Epithelial cell of proximal tubule (primary cell): ENCODE results near the gene NBAS. TPM values are rescaled to one million over a fixed set of nuclear protein-coding genes. Genes with fewer than 3 reads are reported as not detected.

Experiments
- DNase-seq: peaks from one replicate; pipeline ENCODE4 v3.0.0-alpha.2; 2011; ENCODE audit warnings: low read depth
- H3K4me3 ChIP-seq: 2 replicates; pipeline ENCODE4 v1.5.1; 2011; ENCODE audit warnings: low read depth, mild to moderate bottlenecking, low read length
- CTCF ChIP-seq: conservative IDR thresholded peaks from 2 replicates; pipeline ENCODE4 v1.5.1; 2012; ENCODE audit warnings: low read depth, mild to moderate bottlenecking, low read length
- total RNA-seq: library from RNA; depleted of rRNA; stranded (reverse); fragments of >200 nt; gene quantifications from 2 replicates; pipeline ENCODE4 v1.2.3, GENCODE V29; 2015

Gene NBAS
- total RNA-seq, 1 donor from 2014 or later: 48.4 TPM

DNA sequence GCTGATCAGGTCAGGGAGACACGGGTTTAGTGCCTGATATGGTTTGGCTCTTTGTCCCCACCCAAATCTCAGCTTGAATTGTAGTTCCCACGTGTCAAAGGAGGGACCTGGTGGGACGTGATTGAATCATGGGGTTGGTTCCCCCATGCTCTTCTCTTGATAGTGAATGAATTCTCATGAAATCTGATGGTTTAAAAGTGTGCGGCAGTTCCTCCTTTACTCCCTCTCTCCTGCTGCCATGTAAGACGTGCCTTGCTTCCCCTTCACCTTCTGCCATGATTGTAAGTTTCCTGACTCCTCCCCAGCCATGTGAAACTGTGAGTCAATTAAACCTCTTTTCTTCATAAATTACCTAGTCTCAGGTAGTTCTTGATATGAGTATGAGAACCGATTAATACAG, 424.5 kb downstream of the NBAS start:
- H3K4me3 ChIP-seq: no peak overlapping the region
- no peak for DNase-seq
- TF ChIP-seq CTCF: no peak

DNA sequence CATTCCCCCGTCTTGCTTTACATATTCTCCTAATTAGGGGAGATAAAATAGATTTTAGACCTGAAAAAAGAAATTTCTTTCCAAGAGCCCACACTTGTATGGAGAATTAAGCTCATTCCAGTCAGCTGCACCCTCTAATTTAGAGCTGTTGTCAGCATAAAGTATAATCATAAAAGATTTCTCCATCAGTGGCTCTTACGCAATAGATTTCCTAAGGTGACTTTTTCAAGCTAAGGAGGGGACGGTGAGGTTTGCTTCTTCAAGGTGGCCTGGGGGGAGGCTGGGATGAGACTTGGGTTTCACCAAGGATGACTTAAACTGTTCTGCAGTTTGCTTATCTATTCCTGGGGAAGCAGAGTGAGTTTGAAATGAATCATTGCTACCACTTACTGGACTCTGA, 426.2 kb downstream of the NBAS start:
- TF ChIP-seq CTCF: no peak
- H3K4me3 ChIP-seq: no peak overlapping the region
- DNase-seq: no peak

- no peak for DNase-seq
- no peak for TF ChIP-seq CTCF
- H3K4me3 ChIP-seq: no peak overlapping the region
Observed at GRCh38 chr2:15133461-15133860, 427.7 kb downstream of the NBAS start.

DNA sequence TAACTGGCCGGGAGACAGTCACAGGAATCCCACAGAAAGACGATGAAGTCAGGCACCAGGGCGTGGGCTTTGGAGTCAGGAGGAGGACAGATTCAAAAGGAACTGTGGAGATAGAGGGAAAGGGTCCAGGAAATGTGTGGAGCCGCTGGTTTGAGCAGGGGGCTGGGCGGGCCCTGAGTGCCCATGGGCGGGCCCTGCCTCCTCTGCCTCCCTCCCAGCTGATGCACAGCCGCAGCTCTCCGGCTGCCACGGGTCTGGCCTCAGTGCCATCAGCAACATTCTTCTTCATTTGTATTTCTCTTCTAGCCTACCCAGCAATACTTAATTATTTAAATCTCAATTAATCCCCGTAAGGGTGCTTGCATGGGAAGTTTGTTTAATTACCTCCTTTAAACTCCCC, 432.3 kb downstream of the NBAS start:
- no peak for DNase-seq
- no peak for TF ChIP-seq CTCF
- H3K4me3 ChIP-seq: no peak overlapping the region

DNA sequence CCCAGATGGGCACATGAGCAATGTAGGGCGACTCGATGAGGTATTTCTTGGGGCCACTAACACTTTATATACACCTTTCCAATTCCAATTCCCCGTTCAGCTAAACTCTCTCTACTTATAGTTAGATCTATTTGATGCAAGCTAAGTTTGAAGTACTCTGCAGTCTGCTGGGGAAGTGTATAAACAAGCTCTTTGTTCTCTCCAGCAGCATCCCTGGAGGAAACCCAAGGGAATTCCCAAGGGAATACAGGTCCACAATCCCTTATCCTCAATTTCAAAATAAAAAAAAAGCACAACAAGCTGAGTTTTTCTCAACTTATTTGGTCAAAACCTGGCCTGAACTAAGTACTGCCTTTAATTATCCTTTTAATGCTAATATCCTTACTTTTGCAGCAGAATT, 433.3 kb downstream of the NBAS start:
- DNase-seq: no peak
- H3K4me3 ChIP-seq: no peak overlapping the region

DNA sequence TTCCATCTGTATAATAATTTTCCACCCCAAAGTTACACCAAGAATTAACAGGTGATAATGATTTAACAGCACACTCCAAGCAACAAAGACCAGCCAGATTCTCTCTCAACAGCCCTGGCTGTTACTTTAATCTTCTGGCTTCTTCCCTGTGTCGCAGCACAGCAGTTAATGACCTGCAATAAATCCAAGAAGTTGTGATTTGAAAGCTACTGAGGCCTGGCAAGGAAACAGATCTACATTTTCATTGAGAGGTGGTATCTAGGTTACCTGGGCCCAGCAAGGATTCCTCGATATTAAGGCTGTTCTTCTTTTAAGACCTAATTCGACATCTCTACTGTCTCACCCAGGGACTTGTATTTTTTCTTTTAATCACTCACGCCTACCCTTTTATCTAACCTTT, 433.8 kb downstream of the NBAS start:
- no peak for TF ChIP-seq CTCF
- no peak overlapping the region for H3K4me3 ChIP-seq
- no peak for DNase-seq

More for the DNA sequence above, 433.3 kb downstream of the NBAS start:
- no peak for TF ChIP-seq CTCF

- no peak overlapping the region for H3K4me3 ChIP-seq
- no peak for DNase-seq
- no peak for TF ChIP-seq CTCF
Observed at GRCh38 chr2:15126373-15126772, 434.8 kb downstream of the NBAS start.
